Activated T-cell treated with anti-CD3 and anti-CD28 coated beads, Interleukin-2, amount 50 U/mL, for 24 hours (primary cell): ENCODE results near the gene BMPR1B.
"Not testable (repeated sequence)": the region's sequence is repeated elsewhere in the genome, so short reads cannot be mapped to it uniquely, and the experiment has no call there.

Source experiments
- DNase-seq: peaks from one replicate; pipeline ENCODE4 v3.0.0-alpha.2; 2020
- H3K27ac Mint-ChIP-seq: 2 replicates; pipeline ENCODE4 v1.8.0; 2020; ENCODE audit warnings: mild to moderate bottlenecking, mixed read lengths
- H3K27me3 Mint-ChIP-seq: 2 replicates; pipeline ENCODE4 v1.8.0; 2020; ENCODE audit warnings: mixed read lengths
- H3K36me3 Mint-ChIP-seq: 2 replicates; pipeline ENCODE4 v1.8.0; 2020; ENCODE audit warnings: low read depth, mixed read lengths
- H3K4me1 Mint-ChIP-seq: 2 replicates; pipeline ENCODE4 v1.8.0; 2020; ENCODE audit warnings: low read depth, mixed read lengths
- H3K4me3 Mint-ChIP-seq: 2 replicates; pipeline ENCODE4 v1.8.0; 2020; ENCODE audit warnings: mild to moderate bottlenecking, moderate library complexity, mixed read lengths
- H3K9me3 Mint-ChIP-seq: 2 replicates; pipeline ENCODE4 v1.8.0; 2020; ENCODE audit warnings: mixed read lengths

The BMPR1B gene

GRCh38 chr4:95161781-95162469 lies 404.2 kb downstream of the BMPR1B start:
- H3K27ac Mint-ChIP-seq, result no peak overlapping the region
- no peaks in the 10 kb centered on the region for H3K9me3 Mint-ChIP-seq
- H3K36me3 Mint-ChIP-seq, result no peaks in the 10 kb centered on the region
- peaks cover 1% of the 10 kb centered on the region for H3K4me1 Mint-ChIP-seq
- DNase-seq, result no peak
- no peak overlapping the region for H3K4me3 Mint-ChIP-seq
- no peaks in the 10 kb centered on the region for H3K27me3 Mint-ChIP-seq

GRCh38 chr4:95162867-95163266 lies 405.1 kb downstream of the BMPR1B start:
- Mint-ChIP-seq H3K27me3 (no peaks in the 10 kb centered on the region), H3K9me3 (no peaks in the 10 kb centered on the region), H3K4me3 (no peak overlapping the region), H3K27ac (no peak overlapping the region), H3K36me3 (no peaks in the 10 kb centered on the region), H3K4me1 (peaks cover 5% of the 10 kb centered on the region)
- no peak for DNase-seq

DNA sequence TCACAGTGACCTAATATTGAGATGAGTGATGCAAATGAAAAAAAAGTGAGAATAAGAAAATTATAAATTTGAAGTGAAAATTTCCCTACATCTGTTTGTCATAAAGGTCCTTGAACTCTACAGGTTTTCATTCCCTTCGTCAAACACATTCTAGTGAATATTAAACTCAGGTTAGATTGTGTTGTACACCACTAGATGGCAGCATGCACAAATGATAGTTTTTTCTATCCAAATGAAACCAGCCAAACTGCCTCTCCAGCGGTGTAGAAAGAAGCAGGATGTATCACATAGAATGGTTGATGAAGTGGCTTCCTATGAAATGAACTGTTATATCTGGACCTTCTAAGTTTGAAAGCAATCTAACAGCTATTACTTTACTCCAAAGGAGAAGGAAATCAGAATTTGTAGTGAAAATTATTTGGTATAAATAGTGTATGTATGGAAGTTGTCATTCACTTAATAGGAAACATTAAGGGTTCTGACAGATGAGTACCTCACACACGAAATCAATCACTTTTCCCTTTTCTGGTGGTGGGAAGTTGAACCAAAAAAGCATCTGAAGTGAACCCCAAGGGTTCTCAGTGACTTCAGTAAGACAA lies 408.3 kb downstream of the BMPR1B start:
- DNase-seq, result no peak
- H3K4me1 Mint-ChIP-seq, result peaks cover 5% of the 10 kb centered on the region
- H3K27me3 Mint-ChIP-seq, result no peaks in the 10 kb centered on the region
- no peaks in the 10 kb centered on the region for H3K36me3 Mint-ChIP-seq
- H3K4me3 Mint-ChIP-seq, result no peak overlapping the region
- no peaks in the 10 kb centered on the region for H3K9me3 Mint-ChIP-seq
- no peak overlapping the region for H3K27ac Mint-ChIP-seq

DNA sequence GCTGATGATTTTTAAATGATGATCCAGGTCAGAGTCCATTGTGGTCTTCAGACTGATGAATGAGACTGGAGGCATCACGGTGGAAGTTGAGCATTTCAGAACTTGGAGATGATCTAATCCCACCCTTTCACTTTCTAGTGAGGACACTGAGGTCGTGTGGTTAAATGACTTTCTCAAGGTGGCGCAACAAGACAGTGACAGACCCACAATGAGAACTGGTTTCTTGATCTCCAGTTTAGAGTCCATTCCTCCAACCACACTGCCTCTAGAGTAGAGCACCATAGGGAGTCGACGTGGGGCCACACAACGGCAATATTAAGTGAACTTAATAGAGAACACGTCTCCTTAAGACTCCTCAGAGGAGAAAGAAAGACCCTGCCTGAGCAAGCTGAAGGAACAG lies 410.1 kb downstream of the BMPR1B start:
- DNase-seq, result no peak
- no peaks in the 10 kb centered on the region for H3K36me3 Mint-ChIP-seq
- no peaks in the 10 kb centered on the region for H3K27me3 Mint-ChIP-seq
- H3K4me1 Mint-ChIP-seq, result peaks cover 5% of the 10 kb centered on the region
- no peaks in the 10 kb centered on the region for H3K9me3 Mint-ChIP-seq
- H3K4me3 Mint-ChIP-seq, result no peak overlapping the region
- H3K27ac Mint-ChIP-seq, result no peak overlapping the region

DNA sequence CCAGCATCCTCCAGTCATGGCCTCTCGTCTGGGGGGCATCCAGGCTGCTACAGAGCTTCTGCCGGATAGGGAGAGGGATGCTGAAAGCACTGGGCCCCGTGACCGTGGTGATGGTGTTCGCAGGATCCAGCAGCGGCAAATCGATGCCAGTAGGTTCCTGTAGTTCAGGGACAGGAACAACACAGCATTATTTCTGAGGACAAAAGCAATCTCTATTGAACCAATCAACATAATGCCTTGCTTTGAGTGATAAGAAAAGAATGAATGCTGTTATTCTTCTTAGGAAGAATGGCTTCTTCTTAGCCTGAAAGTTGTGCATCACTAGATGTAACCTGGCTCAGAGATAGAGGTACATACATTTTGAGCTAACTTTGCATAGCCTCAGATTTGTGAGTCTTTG lies 412.4 kb downstream of the BMPR1B start:
- Mint-ChIP-seq H3K4me3 (no peak overlapping the region), H3K27me3 (no peaks in the 10 kb centered on the region), H3K36me3 (no peaks in the 10 kb centered on the region), H3K27ac (no peak overlapping the region), H3K9me3 (no peaks in the 10 kb centered on the region), H3K4me1 (peaks cover 5% of the 10 kb centered on the region)
- no peak for DNase-seq

DNA sequence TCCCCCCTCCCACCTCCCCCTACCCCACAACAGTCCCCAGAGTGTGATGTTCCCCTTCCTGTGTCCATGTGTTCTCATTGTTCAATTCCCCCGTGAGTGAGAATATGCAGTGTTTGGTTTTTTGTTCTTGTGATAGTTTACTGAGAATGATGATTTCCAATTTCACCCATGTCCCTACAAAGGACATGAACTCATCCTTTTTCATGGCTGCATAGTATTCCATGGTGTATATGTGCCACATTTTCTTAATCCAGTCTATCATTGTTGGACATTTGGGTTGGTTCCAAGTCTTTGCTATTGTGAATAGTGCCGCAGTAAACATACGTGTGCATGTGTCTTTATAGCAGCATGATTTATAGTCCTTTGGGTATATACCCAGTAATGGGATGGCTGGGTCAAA lies 413.6 kb downstream of the BMPR1B start:
- H3K27ac Mint-ChIP-seq, DNase-seq, H3K9me3 Mint-ChIP-seq, H3K4me1 Mint-ChIP-seq, H3K27me3 Mint-ChIP-seq, H3K4me3 Mint-ChIP-seq, H3K36me3 Mint-ChIP-seq: not testable (repeated sequence)

DNA sequence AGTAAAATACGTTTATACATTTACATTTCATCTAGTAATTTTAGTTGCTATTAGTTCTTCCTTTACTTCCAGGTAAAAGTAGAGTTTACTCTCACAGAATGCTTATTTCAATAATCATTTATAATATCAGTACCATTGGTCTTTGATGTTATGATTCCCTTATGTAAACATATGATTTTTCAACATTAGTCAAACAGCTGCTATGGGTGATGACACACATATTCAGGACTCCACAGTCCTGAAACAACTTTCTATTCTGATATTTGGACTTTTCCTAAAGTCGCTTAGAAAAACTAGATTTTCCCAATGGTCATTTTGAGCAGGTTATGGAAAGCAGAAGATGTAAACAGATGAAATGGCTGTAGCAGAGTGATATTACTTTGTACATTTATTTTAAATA lies 421.2 kb downstream of the BMPR1B start:
- Mint-ChIP-seq H3K4me3 (no peak overlapping the region), H3K27ac (no peak overlapping the region), H3K9me3 (no peaks in the 10 kb centered on the region), H3K27me3 (no peaks in the 10 kb centered on the region), H3K36me3 (no peaks in the 10 kb centered on the region), H3K4me1 (no peaks in the 10 kb centered on the region)
- no peak for DNase-seq

GRCh38 chr4:95180531-95181242 lies 422.9 kb downstream of the BMPR1B start:
- Mint-ChIP-seq H3K27me3 (peaks cover 3% of the 10 kb centered on the region), H3K9me3 (no peaks in the 10 kb centered on the region), H3K36me3 (no peaks in the 10 kb centered on the region), H3K4me3 (no peak overlapping the region), H3K27ac (no peak overlapping the region), H3K4me1 (no peaks in the 10 kb centered on the region)
- DNase-seq, result no peak

DNA sequence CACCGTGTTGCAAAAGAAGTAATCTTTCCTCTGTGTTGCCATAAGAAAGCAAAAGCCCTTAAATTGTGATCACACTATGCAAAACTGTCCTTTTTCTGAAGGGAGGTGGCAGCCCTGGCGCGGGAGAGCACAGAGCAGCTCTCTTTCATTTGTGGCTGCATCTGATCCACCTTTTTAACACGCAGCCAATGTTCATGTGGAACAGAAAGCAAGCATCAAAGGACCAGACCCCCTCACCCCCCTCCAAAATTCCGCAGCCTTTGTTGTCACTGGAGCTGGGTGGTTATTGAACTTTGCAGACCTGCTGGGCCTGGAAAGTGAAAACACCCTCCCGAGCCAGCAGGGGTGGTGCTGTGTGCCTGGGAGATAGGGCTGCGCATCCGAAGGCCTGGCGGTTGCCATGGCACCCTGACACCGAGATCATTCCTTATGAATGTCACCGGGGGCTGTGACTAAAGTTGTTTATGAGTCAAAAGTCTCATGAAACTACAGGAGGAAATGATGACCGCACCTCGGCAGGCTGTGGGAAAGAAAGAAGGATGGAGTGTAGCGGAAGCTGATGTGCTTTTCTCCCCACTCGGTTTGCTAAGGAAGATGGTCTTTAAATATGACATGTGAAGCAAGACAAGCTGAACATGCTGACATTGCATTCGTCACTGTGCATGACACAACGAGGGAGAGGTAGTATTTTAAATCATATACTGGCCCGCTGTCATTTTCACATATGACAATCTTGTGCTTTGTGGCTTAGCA lies 423.7 kb downstream of the BMPR1B start:
- DNase-seq, result no peak
- no peak overlapping the region for H3K4me3 Mint-ChIP-seq
- no peak overlapping the region for H3K27ac Mint-ChIP-seq
- no peaks in the 10 kb centered on the region for H3K4me1 Mint-ChIP-seq
- peaks cover 3% of the 10 kb centered on the region for H3K27me3 Mint-ChIP-seq
- H3K9me3 Mint-ChIP-seq, result no peaks in the 10 kb centered on the region
- H3K36me3 Mint-ChIP-seq, result no peaks in the 10 kb centered on the region

GRCh38 chr4:95181996-95182306 lies 424.2 kb downstream of the BMPR1B start:
- Mint-ChIP-seq H3K27ac (no peak overlapping the region), H3K4me3 (no peak overlapping the region), H3K9me3 (no peaks in the 10 kb centered on the region), H3K36me3 (no peaks in the 10 kb centered on the region), H3K27me3 (peaks cover 3% of the 10 kb centered on the region), H3K4me1 (no peaks in the 10 kb centered on the region)
- DNase-seq, result no peak

DNA sequence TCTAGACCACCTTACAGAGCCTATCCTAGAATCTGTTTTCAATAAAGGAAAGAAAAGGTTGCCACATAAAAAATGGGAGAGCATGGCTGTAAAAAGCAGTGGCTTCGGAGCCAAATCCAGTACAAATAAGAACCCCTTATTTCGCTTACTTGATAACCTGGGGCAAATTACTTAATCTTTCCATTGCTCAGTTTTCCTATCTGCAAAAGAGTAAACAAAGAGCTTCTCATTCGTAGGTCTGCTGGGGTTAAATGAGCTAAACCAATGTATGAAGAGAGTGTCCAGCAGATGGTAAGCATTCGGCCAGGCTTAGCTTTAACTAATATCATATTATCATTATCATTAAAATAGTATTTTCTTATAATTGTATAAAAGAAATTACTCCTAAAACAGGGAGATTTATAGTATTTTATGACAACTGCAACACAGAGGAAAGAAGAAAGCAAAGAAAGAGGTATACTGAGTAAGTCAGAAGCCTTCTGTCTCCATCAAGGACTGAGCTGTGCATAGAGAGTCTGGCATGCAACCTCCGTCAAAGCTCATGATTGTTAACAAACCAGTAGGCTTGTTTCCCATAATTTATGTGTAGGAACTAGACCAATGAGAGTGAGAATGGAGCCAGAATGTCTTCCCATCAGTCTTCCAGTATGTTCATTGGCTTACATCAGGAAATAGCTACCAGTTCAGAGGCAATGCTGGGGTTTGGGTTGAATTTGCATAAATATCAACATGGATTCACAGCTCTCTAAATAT lies 426.1 kb downstream of the BMPR1B start:
- Mint-ChIP-seq H3K4me1 (peaks cover 8% of the 10 kb centered on the region), H3K36me3 (no peaks in the 10 kb centered on the region), H3K4me3 (no peak overlapping the region), H3K27me3 (peaks cover 3% of the 10 kb centered on the region), H3K27ac (no peak overlapping the region), H3K9me3 (no peaks in the 10 kb centered on the region)
- DNase-seq, result no peak

DNA sequence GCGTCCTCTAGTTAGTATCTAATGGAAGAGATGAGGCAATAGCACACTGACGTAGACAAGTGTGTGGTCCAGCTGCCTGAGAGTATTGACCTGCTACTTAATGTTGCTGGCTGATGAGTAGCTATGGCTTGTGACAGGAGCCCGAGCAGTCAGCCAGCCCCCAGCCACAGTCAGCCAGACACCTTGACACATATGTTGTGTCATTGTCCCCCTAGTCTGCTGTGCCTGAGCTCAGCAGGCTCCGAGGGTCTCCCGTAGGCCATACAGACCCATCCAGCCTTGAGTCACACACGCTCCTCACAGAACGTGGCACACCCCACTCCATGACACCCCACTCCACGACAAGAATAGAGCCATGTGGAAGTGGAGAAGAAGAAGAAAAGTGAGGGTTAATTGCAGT lies 428.9 kb downstream of the BMPR1B start:
- H3K9me3 Mint-ChIP-seq, result no peaks in the 10 kb centered on the region
- no peak overlapping the region for H3K27ac Mint-ChIP-seq
- DNase-seq, result no peak
- H3K4me1 Mint-ChIP-seq, result peaks cover 16% of the 10 kb centered on the region
- peaks cover 3% of the 10 kb centered on the region for H3K27me3 Mint-ChIP-seq
- no peak overlapping the region for H3K4me3 Mint-ChIP-seq
- H3K36me3 Mint-ChIP-seq, result no peaks in the 10 kb centered on the region

DNA sequence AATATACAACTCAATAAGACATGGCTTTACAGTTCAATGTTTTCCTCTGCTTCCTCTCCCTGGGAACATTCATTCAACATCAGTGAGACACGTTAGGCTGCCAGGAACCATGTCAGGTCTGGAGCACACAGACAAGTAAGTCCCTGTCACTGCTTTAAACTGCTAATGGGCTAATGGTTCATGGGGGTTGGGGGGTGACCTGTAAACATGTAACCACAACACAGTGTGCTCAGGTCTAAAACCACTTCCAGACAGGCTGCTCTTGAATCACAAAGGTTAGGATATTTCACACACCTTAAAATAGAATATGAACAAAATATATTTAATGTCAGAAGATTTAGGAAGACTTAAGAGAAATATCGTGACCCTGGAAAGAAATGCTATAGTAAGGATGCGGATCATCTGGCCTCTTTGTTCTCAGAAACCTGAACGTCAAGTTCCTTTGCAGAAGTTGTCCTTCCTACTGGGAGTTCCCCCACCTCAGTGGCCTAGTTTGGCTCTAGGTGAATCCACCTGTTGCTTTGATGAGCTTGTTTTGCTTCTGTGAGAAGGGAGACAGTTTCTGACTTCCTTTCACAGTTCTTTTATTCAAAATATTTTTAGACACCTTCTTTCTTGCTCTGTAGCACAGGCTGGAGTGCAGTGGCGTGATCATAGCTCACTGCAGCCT lies 431.1 kb downstream of the BMPR1B start:
- Mint-ChIP-seq H3K9me3 (no peaks in the 10 kb centered on the region), H3K4me3 (no peak overlapping the region), H3K36me3 (no peaks in the 10 kb centered on the region), H3K27ac (no peak overlapping the region), H3K27me3 (peaks cover 3% of the 10 kb centered on the region), H3K4me1 (peaks cover 19% of the 10 kb centered on the region)
- DNase-seq, result no peak
